ES-I3 (cell line): Measurements from ENCODE around the gene ARPC4.

Experiments used
- H3K36me3 ChIP-seq: 2 replicates; pipeline ENCODE4 v1.6.1; 2013; ENCODE audit warnings: mild to moderate bottlenecking, low read length, control low read depth, moderate library complexity; ENCODE audit not compliant: insufficient read depth
- H3K4me1 ChIP-seq: 2 replicates; pipeline ENCODE4 v1.6.1; 2013; ENCODE audit warnings: mild to moderate bottlenecking, control low read depth, low read length; ENCODE audit not compliant: insufficient read depth
- H3K9ac ChIP-seq: 2 replicates; pipeline ENCODE4 v1.6.1; 2013; ENCODE audit warnings: low read depth, mild to moderate bottlenecking, low read length, moderate library complexity
- H3K9me3 ChIP-seq: 2 replicates; pipeline ENCODE4 v1.6.1; 2013; ENCODE audit warnings: mild to moderate bottlenecking, low read length, moderate library complexity; ENCODE audit not compliant: control insufficient read depth, insufficient read depth

ARPC4 gene

GRCh38 chr3:9792405-9793160 is at the start of gene ARPC4, which contains the start of gene TADA3:
Gene ARPC4 (plus strand): TSS chr3:9793082. CDS start chr3:9793122, 40 bp downstream.
Gene TADA3 (minus strand): TSS chr3:9792473. CDS start chr3:9791466, 1,007 bp downstream.
- Histone ChIP-seq H3K9ac (peak within 1 kb of the TSS; percentile 81), H3K9me3 (no peaks in the 10 kb centered on the region), H3K36me3 (peaks cover 4% of the 10 kb centered on the region), H3K4me1 (no peaks in the 10 kb centered on the region; the same call in 1 of the 2 replicates)

GRCh38 chr3:9743548-9743947 is 49.3 kb upstream of the ARPC4 start:
- Histone ChIP-seq H3K9me3 (no peaks in the 10 kb centered on the region), H3K9ac (no peak overlapping the region), H3K4me1 (no peaks in the 10 kb centered on the region), H3K36me3 (peaks cover 40% of the 10 kb centered on the region)

DNA sequence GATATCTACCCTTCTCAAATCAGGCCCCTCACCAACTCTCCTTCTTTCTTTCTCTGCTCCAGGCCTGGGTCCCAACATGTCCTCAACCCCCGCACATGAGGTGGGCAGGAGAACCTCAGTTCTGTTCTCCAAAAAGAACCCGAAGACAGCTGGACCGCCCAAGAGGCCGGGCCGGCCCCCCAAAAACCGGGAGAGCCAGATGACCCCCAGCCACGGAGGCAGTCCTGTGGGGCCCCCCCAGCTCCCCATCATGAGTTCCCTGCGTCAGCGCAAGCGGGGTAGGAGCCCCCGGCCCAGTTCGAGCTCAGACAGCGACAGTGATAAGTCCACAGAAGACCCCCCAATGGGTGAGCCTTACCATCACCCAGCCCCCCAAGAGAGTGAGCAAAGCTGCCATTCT is 48.7 kb upstream of the ARPC4 start:
- H3K9me3 ChIP-seq = no peaks in the 10 kb centered on the region
- peaks cover 34% of the 10 kb centered on the region for H3K36me3 ChIP-seq
- H3K9ac ChIP-seq = no peak overlapping the region
- no peaks in the 10 kb centered on the region for H3K4me1 ChIP-seq

GRCh38 chr3:9745521-9745920 is 47.4 kb upstream of the ARPC4 start:
- H3K9me3 ChIP-seq = no peaks in the 10 kb centered on the region
- H3K9ac ChIP-seq = no peak overlapping the region
- no peaks in the 10 kb centered on the region for H3K4me1 ChIP-seq
- H3K36me3 ChIP-seq = peaks cover 26% of the 10 kb centered on the region

DNA sequence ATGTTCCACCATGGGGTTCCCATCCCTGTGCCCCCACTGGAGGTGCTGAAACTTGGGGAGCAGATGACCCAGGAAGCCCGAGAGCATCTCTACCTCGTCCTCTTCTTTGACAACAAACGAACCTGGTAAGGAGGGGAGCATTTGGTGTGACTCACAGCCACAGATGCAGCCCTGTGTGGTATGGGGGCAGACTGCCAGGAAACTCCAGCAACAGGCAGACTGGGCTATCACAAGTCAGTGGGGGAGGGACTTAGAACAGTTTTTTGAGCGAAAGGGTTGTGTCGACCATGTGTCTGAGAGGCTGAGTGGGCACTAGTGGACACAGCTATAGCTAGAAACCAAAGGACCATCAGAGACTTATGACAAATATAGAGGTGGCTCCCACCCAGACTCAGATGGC is 46.6 kb upstream of the ARPC4 start:
- Histone ChIP-seq H3K9me3 (no peaks in the 10 kb centered on the region), H3K36me3 (peaks cover 24% of the 10 kb centered on the region), H3K4me1 (no peaks in the 10 kb centered on the region), H3K9ac (no peak overlapping the region)

- Histone ChIP-seq H3K36me3 (peaks cover 18% of the 10 kb centered on the region), H3K9me3 (no peaks in the 10 kb centered on the region), H3K9ac (no peak overlapping the region), H3K4me1 (no peaks in the 10 kb centered on the region)
Measured at GRCh38 chr3:9747267-9747666, 45.6 kb upstream of the ARPC4 start.

DNA sequence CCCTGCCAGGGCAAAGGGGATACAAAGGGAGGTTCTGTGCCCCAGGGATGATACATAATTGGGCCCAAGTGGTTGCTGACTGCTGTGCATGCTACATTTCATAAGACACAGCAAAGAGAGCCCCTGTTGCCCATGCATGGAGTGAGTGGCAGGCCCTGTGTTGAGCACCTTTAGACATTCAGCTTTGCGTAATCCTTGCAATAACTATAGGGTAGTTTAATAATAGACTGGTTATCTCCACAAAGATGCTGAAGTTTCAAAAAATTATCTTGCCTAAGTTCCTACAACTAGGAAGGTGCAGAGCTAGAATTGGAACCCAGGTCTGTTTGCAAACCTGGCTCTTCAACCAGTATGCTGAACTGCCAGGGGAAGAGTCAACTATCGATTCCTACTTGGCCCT is 44.9 kb upstream of the ARPC4 start:
- Histone ChIP-seq H3K9me3 (no peaks in the 10 kb centered on the region), H3K4me1 (no peaks in the 10 kb centered on the region), H3K36me3 (peaks cover 11% of the 10 kb centered on the region), H3K9ac (no peak overlapping the region)

DNA sequence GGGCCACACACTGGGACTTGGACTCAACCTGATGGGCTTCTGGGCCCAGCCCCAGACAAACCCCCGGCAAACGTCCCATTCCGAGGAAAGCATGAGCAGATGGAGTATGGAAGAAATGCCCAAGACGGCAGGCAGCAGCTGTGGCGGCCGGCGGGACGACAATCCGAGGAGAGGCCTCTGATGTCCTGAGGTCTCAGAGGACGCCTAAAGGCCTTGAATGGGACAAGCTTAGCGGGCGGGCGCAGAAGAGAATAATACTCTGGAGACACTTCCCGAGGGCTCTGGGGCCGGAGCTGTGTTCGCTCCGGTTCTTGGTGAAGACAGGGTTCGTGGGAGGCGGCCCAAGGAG is 43.6 kb upstream of the ARPC4 start:
- Histone ChIP-seq H3K9ac (peak overlapping the region; percentile 84), H3K9me3 (no peaks in the 10 kb centered on the region), H3K4me1 (no peaks in the 10 kb centered on the region), H3K36me3 (peaks cover 3% of the 10 kb centered on the region)

DNA sequence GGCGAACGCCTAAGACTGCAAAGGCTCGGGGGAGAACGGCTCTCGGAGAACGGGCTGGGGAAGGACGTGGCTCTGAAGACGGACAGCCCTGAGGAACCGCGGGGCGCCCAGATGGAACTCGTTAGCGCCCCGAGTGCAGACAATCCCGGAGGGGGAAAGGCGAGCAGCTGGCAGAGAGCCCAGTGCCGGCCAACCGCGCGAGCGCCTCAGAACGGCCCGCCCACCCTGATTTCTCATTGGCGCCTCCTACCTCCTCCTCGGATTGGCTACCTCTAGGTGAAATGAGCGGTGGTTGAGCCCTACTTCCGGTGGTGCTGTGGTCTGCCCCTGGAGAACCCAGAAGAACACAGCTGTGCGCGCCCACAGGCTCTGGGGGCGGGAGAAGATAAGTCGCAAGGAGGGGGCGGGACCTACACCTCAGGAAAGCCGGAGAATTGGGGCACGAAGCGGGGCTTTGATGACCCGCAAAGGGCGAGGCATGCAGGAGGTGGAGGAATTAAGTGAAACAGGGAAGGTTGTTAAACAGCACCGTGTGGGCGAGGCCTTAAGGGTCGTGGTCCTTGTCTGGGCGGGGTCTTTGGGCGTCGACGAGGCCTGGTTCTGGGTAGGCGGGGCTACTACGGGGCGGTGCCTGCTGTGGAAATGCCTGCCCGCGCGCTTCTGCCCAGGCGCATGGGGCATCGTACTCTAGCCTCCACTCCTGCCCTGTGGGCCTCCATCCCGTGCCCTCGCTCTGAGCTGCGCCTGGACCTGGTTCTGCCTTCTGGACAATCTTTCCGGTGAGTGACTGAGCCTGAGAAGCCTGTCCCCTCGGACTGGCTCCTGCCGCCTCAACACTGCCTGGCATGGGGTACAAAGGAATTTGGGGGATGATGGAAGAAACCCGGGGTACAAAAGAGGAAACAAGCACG is 43.0 kb upstream of the ARPC4 start, which contains the start of gene OGG1:
Gene OGG1, plus strand, starts transcription at position 308 of the 911 bp plus-strand sequence. Its CDS starts 335 bp downstream, at position 643.
- Histone ChIP-seq H3K9me3 (no peaks in the 10 kb centered on the region), H3K9ac (peak within 1 kb of the TSS; percentile 84), H3K36me3 (peaks cover 3% of the 10 kb centered on the region), H3K4me1 (no peaks in the 10 kb centered on the region)

- H3K9me3 ChIP-seq = no peaks in the 10 kb centered on the region
- no peaks in the 10 kb centered on the region for H3K4me1 ChIP-seq
- peak overlapping the region; percentile 84 for H3K9ac ChIP-seq
- H3K36me3 ChIP-seq = peaks cover 3% of the 10 kb centered on the region
Measured at GRCh38 chr3:9750556-9751411, 42.1 kb upstream of the ARPC4 start.

DNA sequence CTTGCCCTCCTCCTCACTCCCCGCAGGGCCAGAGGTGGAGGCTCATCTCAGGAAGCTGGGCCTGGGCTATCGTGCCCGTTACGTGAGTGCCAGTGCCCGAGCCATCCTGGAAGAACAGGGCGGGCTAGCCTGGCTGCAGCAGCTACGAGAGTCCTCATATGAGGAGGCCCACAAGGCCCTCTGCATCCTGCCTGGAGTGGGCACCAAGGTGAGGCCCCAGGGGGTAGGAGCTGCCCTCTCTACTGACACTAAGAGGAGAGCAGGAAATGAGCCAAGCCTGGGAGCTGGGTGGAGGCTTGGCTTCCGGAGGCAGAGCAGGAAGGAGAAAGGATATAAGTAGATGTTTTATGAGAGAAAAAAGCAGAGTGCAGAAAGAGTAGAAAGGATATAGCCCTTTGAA is 38.2 kb upstream of the ARPC4 start:
- H3K9me3 ChIP-seq = no peaks in the 10 kb centered on the region
- H3K9ac ChIP-seq = no peak overlapping the region
- H3K36me3 ChIP-seq = 0 out of 2 replicates have a peak, but pooled peaks cover 3% of the 10 kb centered on the region
- no peaks in the 10 kb centered on the region for H3K4me1 ChIP-seq

GRCh38 chr3:9757427-9757826 is 35.5 kb upstream of the ARPC4 start:
- Histone ChIP-seq H3K36me3 (0 out of 2 replicates have a peak, but pooled peaks cover 3% of the 10 kb centered on the region), H3K4me1 (no peaks in the 10 kb centered on the region), H3K9ac (no peak overlapping the region), H3K9me3 (no peaks in the 10 kb centered on the region)

DNA sequence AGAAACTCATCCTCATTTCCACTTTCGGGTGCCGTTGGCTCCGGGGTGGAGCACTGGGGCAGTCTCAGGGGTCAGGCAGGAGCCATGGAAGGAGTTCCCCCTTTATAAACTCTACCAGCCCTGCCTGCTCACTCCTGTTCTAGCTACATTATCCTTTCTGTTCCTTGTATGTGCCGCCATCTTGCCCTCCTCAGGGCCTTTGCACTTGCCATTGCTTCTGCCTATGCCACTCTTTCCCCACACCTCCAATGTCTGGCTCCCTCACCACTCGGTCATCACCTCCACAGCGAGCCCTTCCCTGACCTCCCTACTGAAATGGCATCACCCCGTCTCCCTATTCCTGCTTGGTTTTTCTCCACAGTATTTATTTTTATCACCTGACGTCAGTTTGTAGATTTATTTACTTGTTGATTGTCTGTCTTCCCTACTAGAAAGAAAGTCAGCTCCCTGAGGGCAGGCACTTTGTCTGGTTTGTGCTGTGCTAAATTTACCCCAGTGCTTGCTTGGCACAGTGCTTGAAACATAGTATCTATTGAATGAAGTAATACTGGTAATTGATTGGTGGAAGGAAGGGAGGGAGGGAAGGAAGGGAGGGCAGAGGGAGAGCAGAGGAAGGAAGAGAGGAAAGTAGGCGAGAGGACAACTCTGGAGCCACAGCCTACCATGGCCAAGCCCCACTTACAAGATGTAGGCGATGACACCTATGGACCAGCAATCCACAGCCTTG is 31.9 kb upstream of the ARPC4 start:
- Histone ChIP-seq H3K9me3 (no peaks in the 10 kb centered on the region), H3K36me3 (0 out of 2 replicates have a peak, but pooled peaks cover 3% of the 10 kb centered on the region), H3K9ac (no peak overlapping the region), H3K4me1 (peaks cover 1% of the 10 kb centered on the region)
